Smooth muscle cell (in vitro differentiated cells): ENCODE data around the gene PLSCR4. TPM values are rescaled to one million over a fixed set of nuclear protein-coding genes. Genes with fewer than 3 reads are reported as not detected.

Experiments
- DNase-seq: peaks from one replicate; lab custom pipeline; 2025; ENCODE audit not compliant: unreplicated experiment; lab: John Stamatoyannopoulos, UW
- H2AFZ ChIP-seq: fragments of 200-600 bp; sonication (generic); 2 replicates; pipeline ENCODE4 v1.6.0; 2016; ENCODE audit warnings: antibody characterized with exemption, low read depth, mild to moderate bottlenecking
- H3F3A ChIP-seq: fragments of 200-600 bp; sonication (generic); 2 replicates; pipeline ENCODE4 v1.6.0; 2017; ENCODE audit warnings: antibody characterized with exemption, low read depth
- H3K27ac ChIP-seq: fragments of 200-600 bp; sonication (generic); 2 replicates; pipeline ENCODE4 v1.5.1; 2016; ENCODE audit warnings: low read depth, mild to moderate bottlenecking
- H3K27me3 ChIP-seq: fragments of 200-600 bp; sonication (generic); 2 replicates; pipeline ENCODE4 v1.6.1; 2016; ENCODE audit warnings: low read depth, mild to moderate bottlenecking
- H3K36me3 ChIP-seq: fragments of 200-600 bp; sonication (generic); 2 replicates; pipeline ENCODE4 v1.5.1; 2016; ENCODE audit warnings: low read depth
- H3K4me1 ChIP-seq: fragments of 200-600 bp; sonication (generic); 2 replicates; pipeline ENCODE4 v1.5.1; 2016; ENCODE audit warnings: low read depth
- H3K4me2 ChIP-seq: fragments of 200-600 bp; sonication (generic); 2 replicates; pipeline ENCODE4 v1.6.0; 2016; ENCODE audit warnings: mild to moderate bottlenecking
- H3K4me3 ChIP-seq: fragments of 200-600 bp; sonication (generic); 2 replicates; pipeline ENCODE4 v1.5.1; 2016; ENCODE audit warnings: mild to moderate bottlenecking
- H3K79me2 ChIP-seq: fragments of 200-600 bp; sonication (generic); 2 replicates; pipeline ENCODE4 v1.6.0; 2016; ENCODE audit warnings: low read depth, mild to moderate bottlenecking
- H3K9ac ChIP-seq: fragments of 200-600 bp; sonication (generic); 2 replicates; pipeline ENCODE4 v1.6.0; 2016; ENCODE audit warnings: low read depth
- H3K9me3 ChIP-seq: fragments of 200-600 bp; sonication (generic); replicated peaks from 2 replicates; pipeline ENCODE4 v1.5.1; 2016; ENCODE audit warnings: low read depth
- H4K20me1 ChIP-seq: fragments of 200-600 bp; sonication (generic); 2 replicates; pipeline ENCODE4 v1.6.0; 2016; ENCODE audit warnings: low read depth
- CTCF ChIP-seq: fragments of 200-600 bp; sonication (generic); IDR thresholded peaks from 2 replicates; pipeline ENCODE4 v1.5.1; 2017; ENCODE audit warnings: borderline replicate concordance, mild to moderate bottlenecking, antibody characterized with exemption; ENCODE audit not compliant: insufficient read depth, poor library complexity, severe bottlenecking
- WGBS: methylation state at CpG from one replicate; pipeline ENCODE4 v1.1.7; 2016; ENCODE audit warnings: low lambda C conversion rate; 5-methylcytosine and 5-hydroxymethylcytosine counted together
- polyA plus RNA-seq: library from polyadenylated mRNA; unstranded; fragments of >200 nt; fragmentation: Nextera tagmentation; extraction: Ambion mirVana; gene quantifications from 2 replicates; pipeline ENCODE4 v1.2.1, GENCODE V29; 2016
- total RNA-seq: library from RNA; depleted of rRNA; stranded (reverse); fragments of >200 nt; gene quantifications from 2 replicates; pipeline ENCODE4 v1.2.3, GENCODE V29; 2014

Gene PLSCR4
- total and polyA plus RNA-seq, 2 experiments from 2014 or later: 3.8 to 4.8 TPM

DNA sequence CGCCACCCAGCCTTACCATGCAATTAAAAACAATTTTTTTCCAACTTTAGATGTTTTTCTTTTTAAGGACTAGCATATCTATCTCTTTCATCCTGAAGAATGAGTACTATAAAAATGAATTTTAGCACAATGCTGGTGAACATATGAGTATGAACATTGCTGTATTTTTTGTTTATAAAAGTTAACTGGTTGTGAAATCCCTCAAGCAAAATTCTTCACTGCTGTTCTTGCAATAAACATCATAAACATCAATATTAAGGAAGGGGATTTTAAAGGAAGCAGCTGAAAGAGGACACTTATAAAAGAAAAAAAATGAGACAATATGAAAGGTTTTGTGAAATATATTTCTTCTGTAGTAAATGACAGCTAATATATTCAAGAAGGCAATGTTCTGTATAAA lies 3.0 kb downstream of the PLSCR4 start:
- H3K36me3 ChIP-seq: no peaks in the 10 kb centered on the region
- H3K27me3 ChIP-seq: no peaks in the 10 kb centered on the region
- no peak for TF ChIP-seq CTCF
- H3K4me3 ChIP-seq: no peak overlapping the region
- no peak overlapping the region for H3K4me2 ChIP-seq
- H3K27ac ChIP-seq: no peak overlapping the region
- WGBS: 82% methylated on average over 1 of the region's 1 CpG
- no peak overlapping the region for H3K9ac ChIP-seq
- no peak overlapping the region for H2AFZ ChIP-seq
- no peaks in the 10 kb centered on the region for H3K4me1 ChIP-seq
- H4K20me1 ChIP-seq: no peaks in the 10 kb centered on the region
- DNase-seq: no peak
- no peaks in the 10 kb centered on the region for H3K9me3 ChIP-seq
- H3K79me2 ChIP-seq: no peaks in the 10 kb centered on the region
- no peaks in the 10 kb centered on the region for H3F3A ChIP-seq

- Histone ChIP-seq H3K9me3 (no peaks in the 10 kb centered on the region), H3K4me3 (no peak overlapping the region), H3F3A (no peaks in the 10 kb centered on the region), H3K9ac (no peak overlapping the region), H2AFZ (no peak overlapping the region), H3K4me2 (no peak overlapping the region), H3K27me3 (no peaks in the 10 kb centered on the region), H4K20me1 (no peaks in the 10 kb centered on the region), H3K27ac (no peak overlapping the region), H3K79me2 (no peaks in the 10 kb centered on the region), H3K36me3 (no peaks in the 10 kb centered on the region), H3K4me1 (no peaks in the 10 kb centered on the region)
- no peak for TF ChIP-seq CTCF
- 82% methylated on average over 2 of the region's 2 CpGs for WGBS
- no peak for DNase-seq
Observed at GRCh38 chr3:146246526-146246925, 4.4 kb downstream of the PLSCR4 start.

DNA sequence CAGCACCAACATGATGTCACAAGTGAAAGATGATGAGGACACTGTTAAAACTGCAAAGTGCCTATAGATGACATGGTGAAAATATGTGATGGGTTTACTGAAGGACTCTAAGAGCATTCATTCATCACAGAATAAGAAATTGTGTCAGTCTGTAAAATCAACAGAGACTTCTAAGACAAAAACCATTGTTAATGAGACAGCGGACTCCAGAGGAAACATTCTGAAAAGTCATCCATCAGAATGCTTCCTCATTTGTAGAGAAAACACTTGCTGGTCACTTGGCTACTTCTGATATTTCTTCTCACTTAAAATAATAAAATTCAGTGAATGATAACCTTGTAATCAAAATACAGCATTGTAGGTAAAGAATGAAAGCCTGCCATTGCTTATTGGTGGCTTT lies 7.3 kb downstream of the PLSCR4 start:
- H3K79me2 ChIP-seq: no peaks in the 10 kb centered on the region
- H3F3A ChIP-seq: no peaks in the 10 kb centered on the region
- no peaks in the 10 kb centered on the region for H4K20me1 ChIP-seq
- no peak for DNase-seq
- no peak overlapping the region for H3K27ac ChIP-seq
- no peak overlapping the region for H3K4me3 ChIP-seq
- no peaks in the 10 kb centered on the region for H3K4me1 ChIP-seq
- 95% methylated on average over 1 of the region's 1 CpG for WGBS
- no peaks in the 10 kb centered on the region for H3K36me3 ChIP-seq
- no peak overlapping the region for H3K9ac ChIP-seq
- no peaks in the 10 kb centered on the region for H3K27me3 ChIP-seq
- H3K4me2 ChIP-seq: no peak overlapping the region
- no peak for TF ChIP-seq CTCF
- H2AFZ ChIP-seq: no peak overlapping the region
- H3K9me3 ChIP-seq: peaks cover 6% of the 10 kb centered on the region

- no peak overlapping the region for H3K4me2 ChIP-seq
- no peak overlapping the region for H2AFZ ChIP-seq
- 95% methylated on average over 9 of the region's 9 CpGs for WGBS
- H3K27ac ChIP-seq: no peak overlapping the region
- H3F3A ChIP-seq: no peaks in the 10 kb centered on the region
- no peak for DNase-seq
- peaks cover 3% of the 10 kb centered on the region for H3K36me3 ChIP-seq
- H3K9ac ChIP-seq: no peak overlapping the region
- no peak overlapping the region for H3K4me3 ChIP-seq
- H4K20me1 ChIP-seq: no peaks in the 10 kb centered on the region
- no peaks in the 10 kb centered on the region for H3K79me2 ChIP-seq
- H3K27me3 ChIP-seq: no peaks in the 10 kb centered on the region
- H3K9me3 ChIP-seq: peaks cover 19% of the 10 kb centered on the region
- no peaks in the 10 kb centered on the region for H3K4me1 ChIP-seq
- no peak for TF ChIP-seq CTCF
Observed at GRCh38 chr3:146241523-146242240, 9.2 kb downstream of the PLSCR4 start.
